GM12875 (cell line): Measurements from ENCODE around the gene IP6K2.

ENCODE experiments used
- H3K4me3 ChIP-seq: one replicate; pipeline ENCODE4 v1.5.1; 2011; ENCODE audit warnings: low read depth, low read length, control low read depth
- CTCF ChIP-seq: IDR thresholded peaks from 2 replicates; pipeline ENCODE4 v1.5.1; 2011; ENCODE audit warnings: low read depth, mild to moderate bottlenecking, control low read depth, inconsistent platforms, low read length, moderate library complexity, borderline replicate concordance; ENCODE audit not compliant: insufficient read depth

Gene IP6K2

GRCh38 chr3:48686538-48687219, 30.3 kb downstream of the IP6K2 start:
- TF ChIP-seq CTCF, result no peak
- H3K4me3 ChIP-seq, result peak overlapping the region; percentile 98

GRCh38 chr3:48685603-48686511, 31.2 kb downstream of the IP6K2 start, which contains the start of gene NCKIPSD:
TSS of gene NCKIPSD (minus strand) at chr3:48685915. CDS start at chr3:48685807, 108 bp downstream.
- peak within 1 kb of the TSS; percentile 98 for H3K4me3 ChIP-seq

GRCh38 chr3:48685293-48685602, 31.8 kb downstream of the IP6K2 start:
- no peak for TF ChIP-seq CTCF
- H3K4me3 ChIP-seq, result peak overlapping the region; percentile 98

More at GRCh38 chr3:48685603-48686511, 31.2 kb downstream of the IP6K2 start, which contains the start of gene NCKIPSD:
- peak; percentile 92 for TF ChIP-seq CTCF

GRCh38 chr3:48684480-48685143, 32.4 kb downstream of the IP6K2 start:
- no peak for TF ChIP-seq CTCF
- peak overlapping the region; percentile 38 for H3K4me3 ChIP-seq

GRCh38 chr3:48684054-48684349, 33.0 kb downstream of the IP6K2 start:
- no peak overlapping the region for H3K4me3 ChIP-seq
- TF ChIP-seq CTCF, result no peak

- no peak for TF ChIP-seq CTCF
- H3K4me3 ChIP-seq, result no peak overlapping the region
These were observed 34.2 kb downstream of the IP6K2 start for GRCh38 chr3:48682786-48683185.
